SU-DHL-6 (cell line): ENCODE measurements around the gene MPHOSPH10.
"Not testable (repeated sequence)": the region's sequence is repeated elsewhere in the genome, so short reads cannot be mapped to it uniquely, and the experiment has no call there.

Experiments
- CTCF ChIP-seq: fragments of 200-600 bp; sonication (generic); IDR thresholded peaks from one replicate; pipeline ENCODE4 v1.5.1; 2017; ENCODE audit warnings: antibody characterized with exemption, mild to moderate bottlenecking, low read length, moderate library complexity; ENCODE audit not compliant: insufficient read depth, poor library complexity, severe bottlenecking
- EZH2phosphoT487 ChIP-seq: fragments of 200-600 bp; sonication (generic), shearing (Covaris generic); conservative IDR thresholded peaks from 2 replicates; pipeline ENCODE4 v1.6.1; 2018; ENCODE audit warnings: mild to moderate bottlenecking, antibody characterized with exemption, low read length, moderate library complexity, mixed read lengths

GRCh38 chr2:71083297-71083696 is 47.1 kb upstream of the MPHOSPH10 start:
- not testable (repeated sequence) for TF ChIP-seq CTCF, EZH2phosphoT487
